Endothelial cell of umbilical vein (primary cell): Measurements from ENCODE around the gene TBC1D23.

Experiments used
- CTCF ChIP-seq, 2 donors: IDR thresholded peaks; 1 replicate in 1 of 2; 2 replicates in 1 of 2; pipeline ENCODE4 v1.5.1; 2011; ENCODE audit warnings: low read length in 2 of 2, mild to moderate bottlenecking in 2 of 2, moderate library complexity in 2 of 2, control low read depth in 1 of 2, inconsistent platforms in 1 of 2, low read depth in 1 of 2; ENCODE audit not compliant: insufficient read depth in 1 of 2; ENCODE audit errors: extremely low read depth in 1 of 2
- EZH2 ChIP-seq: IDR thresholded peaks from 2 replicates; pipeline ENCODE4 v1.6.1; 2012; ENCODE audit warnings: borderline replicate concordance, low read depth, mild to moderate bottlenecking, moderate library complexity, low read length, inconsistent platforms; ENCODE audit not compliant: severe bottlenecking
- FOS ChIP-seq: IDR thresholded peaks from 2 replicates; pipeline ENCODE4 v1.6.1; 2011; ENCODE audit warnings: mild to moderate bottlenecking, low read length, moderate library complexity, borderline replicate concordance; ENCODE audit not compliant: insufficient read depth
- GATA2 ChIP-seq: IDR thresholded peaks from 2 replicates; pipeline ENCODE4 v1.7.0; 2011; ENCODE audit warnings: low read depth, mild to moderate bottlenecking, moderate library complexity, mixed read lengths, low read length; ENCODE audit not compliant: insufficient read length, insufficient read depth
- MAX ChIP-seq: IDR thresholded peaks from 2 replicates; pipeline ENCODE4 v1.6.1; 2011; ENCODE audit not compliant: insufficient read depth, insufficient read length
- MYC ChIP-seq: IDR thresholded peaks from one replicate; pipeline ENCODE4 v1.6.1; 2011; ENCODE audit warnings: mild to moderate bottlenecking, low read depth, low read length
- POLR2A ChIP-seq: IDR thresholded peaks from 2 replicates; pipeline ENCODE4 v1.6.1; 2012; ENCODE audit warnings: low read depth, mild to moderate bottlenecking, control low read depth, low read length
- POLR2AphosphoS5 ChIP-seq: IDR thresholded peaks from 2 replicates; pipeline ENCODE4 v1.6.1; 2012; ENCODE audit warnings: low read depth, mild to moderate bottlenecking, control low read depth, low read length, moderate library complexity; ENCODE audit not compliant: insufficient read depth

DNA sequence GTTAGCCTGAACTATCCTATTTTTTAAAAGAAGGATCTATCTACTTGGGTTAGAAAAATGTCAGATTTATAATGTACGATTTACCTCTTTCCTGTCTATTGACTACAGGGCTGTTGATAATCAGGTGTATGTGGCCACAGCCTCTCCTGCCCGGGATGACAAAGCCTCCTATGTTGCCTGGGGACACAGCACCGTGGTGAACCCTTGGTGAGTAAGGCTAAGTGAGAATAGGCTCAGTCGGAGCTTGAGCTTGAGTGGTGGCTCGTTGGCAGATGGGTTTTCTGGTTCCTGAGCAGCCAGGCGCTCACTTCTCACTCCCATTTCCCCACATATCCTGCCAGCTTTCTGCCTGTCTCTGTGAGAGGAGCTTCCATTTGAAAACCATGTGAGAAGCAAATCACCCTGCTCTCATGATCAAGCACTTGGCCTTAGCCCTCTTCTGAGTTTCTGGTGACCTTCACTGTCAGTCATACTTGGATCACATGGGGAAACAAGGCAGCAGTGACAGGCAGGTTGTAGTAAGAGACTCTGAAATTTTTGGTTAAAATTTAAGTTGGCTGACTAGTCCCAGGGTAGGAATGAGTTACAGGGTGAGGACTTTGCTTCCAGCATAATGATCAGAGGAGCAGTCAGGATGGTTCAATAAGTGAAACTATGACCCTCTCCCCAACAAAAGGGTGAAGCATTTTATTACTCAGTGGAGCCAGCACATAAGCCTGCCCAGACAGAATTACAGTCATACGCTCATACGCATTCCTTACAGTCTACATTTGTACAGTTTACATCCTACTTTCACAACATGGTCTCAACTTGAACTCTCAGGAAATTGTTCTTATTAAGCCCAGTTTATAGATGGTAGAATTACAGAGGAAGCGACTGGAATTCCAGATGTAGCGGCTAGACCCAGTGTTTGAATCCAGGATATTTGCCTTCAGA is 91.8 kb downstream of the TBC1D23 start:
- TF ChIP-seq CTCF (IDR thresholded peaks at IDR 0.05; ENCODE audit: extremely low read depth in 1 of 2, insufficient read depth in 1 of 2, low read depth in 1 of 2, low read length in 2 of 2), result no peak
- no peak for TF ChIP-seq POLR2A
- TF ChIP-seq MAX, result no peak
- no peak for TF ChIP-seq EZH2
- no peak for TF ChIP-seq POLR2AphosphoS5
- no peak for TF ChIP-seq FOS
- no peak for TF ChIP-seq GATA2
- no peak for TF ChIP-seq MYC
